ENCODE data around the gene CEBPZOS.

The CEBPZOS gene

DNA sequence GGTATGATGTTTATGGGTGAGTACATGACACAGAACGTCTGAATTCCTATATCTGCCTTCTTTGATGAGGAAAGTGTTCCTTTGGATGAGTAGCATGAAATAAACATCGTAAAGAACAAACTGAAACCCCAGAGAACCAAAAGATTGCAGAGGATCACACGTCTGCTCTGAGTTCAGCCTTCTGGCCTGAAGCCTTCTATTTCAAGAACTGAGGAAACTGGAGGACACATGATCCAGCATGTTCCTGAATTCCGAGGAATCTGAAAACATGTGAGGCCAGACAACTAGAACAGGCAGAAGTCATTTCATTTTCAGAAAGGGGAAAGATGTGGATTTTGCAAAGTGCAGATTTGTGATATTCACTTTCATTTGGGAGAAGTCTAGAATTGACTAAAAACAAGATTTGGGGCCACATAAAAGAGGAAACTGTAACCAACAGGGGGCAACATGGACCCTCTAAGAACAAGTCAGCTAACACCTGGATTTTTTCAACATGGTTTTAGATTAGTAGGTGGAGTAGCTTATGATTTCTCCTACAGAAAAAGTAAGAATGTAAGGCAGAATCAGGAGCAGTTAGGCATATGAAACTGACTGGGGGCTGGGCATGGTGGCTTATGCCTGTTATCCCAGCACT lies 16.2 kb upstream of the CEBPZOS start:
- TF ChIP-seq, protein P1, sequence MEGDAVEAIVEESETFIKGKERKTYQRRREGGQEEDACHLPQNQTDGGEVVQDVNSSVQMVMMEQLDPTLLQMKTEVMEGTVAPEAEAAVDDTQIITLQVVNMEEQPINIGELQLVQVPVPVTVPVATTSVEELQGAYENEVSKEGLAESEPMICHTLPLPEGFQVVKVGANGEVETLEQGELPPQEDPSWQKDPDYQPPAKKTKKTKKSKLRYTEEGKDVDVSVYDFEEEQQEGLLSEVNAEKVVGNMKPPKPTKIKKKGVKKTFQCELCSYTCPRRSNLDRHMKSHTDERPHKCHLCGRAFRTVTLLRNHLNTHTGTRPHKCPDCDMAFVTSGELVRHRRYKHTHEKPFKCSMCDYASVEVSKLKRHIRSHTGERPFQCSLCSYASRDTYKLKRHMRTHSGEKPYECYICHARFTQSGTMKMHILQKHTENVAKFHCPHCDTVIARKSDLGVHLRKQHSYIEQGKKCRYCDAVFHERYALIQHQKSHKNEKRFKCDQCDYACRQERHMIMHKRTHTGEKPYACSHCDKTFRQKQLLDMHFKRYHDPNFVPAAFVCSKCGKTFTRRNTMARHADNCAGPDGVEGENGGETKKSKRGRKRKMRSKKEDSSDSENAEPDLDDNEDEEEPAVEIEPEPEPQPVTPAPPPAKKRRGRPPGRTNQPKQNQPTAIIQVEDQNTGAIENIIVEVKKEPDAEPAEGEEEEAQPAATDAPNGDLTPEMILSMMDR (IDR thresholded peaks at IDR 0.05; ENCODE audit: low read depth, low read length) = no peak; the same call in 1 of the 2 replicates
- no peak for DNase-seq (ENCODE audit: extremely low read depth, low read depth)

DNA sequence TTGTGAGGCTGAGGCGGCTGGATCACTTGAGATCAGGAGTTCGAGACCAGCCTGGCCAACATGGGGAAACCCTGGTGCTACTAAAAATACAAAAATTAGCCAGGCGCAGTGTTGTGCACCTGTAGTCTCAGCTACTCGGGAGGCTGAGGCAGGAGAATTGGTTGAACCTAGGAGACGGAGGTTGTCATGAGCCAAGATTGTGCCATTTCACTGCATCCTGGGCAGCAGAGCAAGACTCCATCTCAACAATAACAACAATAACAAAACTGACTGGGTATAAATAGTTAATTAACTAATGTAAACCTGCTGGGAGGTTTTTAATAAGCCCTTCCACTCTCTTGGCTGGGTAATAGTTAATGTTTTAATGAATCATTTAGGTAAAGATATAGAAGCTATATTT lies 15.7 kb upstream of the CEBPZOS start:
- TF ChIP-seq, protein P1 (IDR thresholded peaks at IDR 0.05; ENCODE audit: low read depth, low read length) = no peak
- no peak for DNase-seq (ENCODE audit: extremely low read depth, low read depth)

DNA sequence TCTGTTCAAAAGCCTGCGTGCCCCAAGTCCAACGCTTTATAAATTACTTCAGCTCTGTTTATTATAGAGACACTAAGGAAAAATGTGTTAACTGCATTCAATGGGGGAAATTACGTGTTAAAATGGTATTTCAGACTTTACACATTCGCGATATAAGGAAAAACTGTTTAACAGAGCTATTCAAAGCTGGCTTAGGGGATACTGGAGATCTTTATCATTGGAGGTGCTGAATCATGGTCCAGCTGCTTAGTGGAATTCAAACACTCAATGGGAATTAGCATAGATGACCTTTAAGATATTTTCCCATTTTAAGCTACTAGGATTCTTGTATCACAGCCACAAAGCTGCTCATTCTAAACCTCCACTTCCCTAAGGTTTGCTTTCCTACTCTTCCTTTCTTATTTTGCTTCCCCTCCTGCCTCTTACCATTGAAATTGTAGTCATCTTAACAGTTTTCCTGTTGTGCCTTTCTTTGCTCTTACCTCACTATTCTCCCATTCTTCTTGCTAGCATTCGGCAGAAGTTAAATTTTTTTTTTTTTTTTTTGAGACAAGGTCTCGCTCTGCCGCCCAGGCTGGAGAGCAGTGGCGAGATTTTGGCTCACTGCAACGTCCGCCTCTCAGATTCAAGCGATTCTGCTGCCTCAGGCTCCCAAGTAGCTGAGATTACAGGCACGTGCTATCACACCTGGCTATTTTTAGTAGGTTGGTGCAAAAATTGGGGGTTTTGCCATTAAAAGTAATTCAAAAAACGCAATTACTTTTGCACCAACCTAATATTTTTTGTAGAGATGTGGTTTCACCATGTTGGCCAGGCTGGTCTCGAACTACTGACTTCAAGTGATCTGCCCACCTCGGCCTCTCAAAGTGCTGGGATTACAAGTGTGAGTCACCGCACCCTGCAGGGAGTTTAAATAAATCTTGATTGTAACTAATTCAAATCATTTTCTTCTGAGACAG lies 14.3 kb upstream of the CEBPZOS start:
- no peak for DNase-seq (ENCODE audit: extremely low read depth, low read depth)
- TF ChIP-seq, protein P1 (IDR thresholded peaks at IDR 0.05; ENCODE audit: low read depth, low read length) = no peak

DNA sequence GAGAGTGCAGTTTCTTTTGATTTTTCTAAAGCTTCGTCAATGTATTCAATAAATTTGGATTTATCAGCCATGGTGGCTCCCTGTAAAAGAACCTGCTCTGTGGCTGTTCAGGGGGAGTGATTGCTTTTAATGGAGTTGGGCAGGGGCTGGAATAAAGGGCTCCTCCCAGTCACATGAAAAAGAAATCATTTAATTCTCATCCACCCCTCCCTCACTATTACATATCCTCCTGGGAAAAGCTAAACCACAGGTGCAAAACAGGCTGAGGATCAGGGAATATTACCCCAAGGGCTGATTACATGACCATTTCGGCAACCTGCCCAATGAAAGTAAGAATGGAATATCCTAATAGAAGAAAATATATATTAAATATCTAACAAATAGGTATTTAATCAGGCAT lies 7.7 kb upstream of the CEBPZOS start, which contains the start of gene SULT6B1:
Gene SULT6B1, minus strand, starts transcription at position 101 of the 400 bp plus-strand sequence. Its CDS starts 30 bp downstream, at position 71.
- DNase-seq (ENCODE audit: extremely low read depth, low read depth) = no peak
- TF ChIP-seq, protein P1 (IDR thresholded peaks at IDR 0.05; ENCODE audit: low read depth, low read length) = no peak

DNA sequence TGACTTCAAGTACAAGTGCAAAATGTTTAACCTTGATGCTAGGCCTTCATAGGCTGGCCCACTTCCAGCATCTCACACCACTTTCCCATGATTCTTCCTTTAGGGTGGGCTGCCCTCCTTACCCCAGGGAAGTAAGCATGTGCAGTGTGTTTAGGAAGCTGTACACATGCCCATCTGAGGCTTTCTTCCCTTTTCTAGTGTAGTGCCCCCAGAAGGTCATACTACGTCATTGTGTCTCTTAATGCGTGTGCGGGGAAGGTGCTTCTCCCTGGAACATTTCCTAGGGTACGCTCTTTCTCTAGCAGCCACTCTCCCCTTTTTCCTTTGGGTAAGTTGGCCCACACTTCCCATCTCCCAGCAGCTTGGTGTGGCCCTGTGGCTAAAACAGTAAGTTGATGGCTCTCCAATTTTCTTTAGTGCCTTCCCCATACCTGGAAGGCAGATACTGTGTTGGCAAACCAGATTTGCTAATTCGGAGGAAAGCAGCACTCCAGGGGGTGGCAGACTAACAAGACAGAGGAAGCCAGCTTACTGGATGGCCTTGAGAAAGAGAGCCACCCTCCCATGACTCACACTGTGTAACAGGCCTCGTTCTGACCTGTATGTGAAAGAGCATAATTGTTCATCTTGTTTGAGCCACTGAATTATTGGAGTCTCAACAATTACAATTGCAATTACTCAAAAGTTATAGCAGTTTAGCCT lies 6.7 kb upstream of the CEBPZOS start:
- TF ChIP-seq, protein P1 (IDR thresholded peaks at IDR 0.05; ENCODE audit: low read depth, low read length) = no peak
- DNase-seq (ENCODE audit: extremely low read depth, low read depth) = peak; percentile 53

DNA sequence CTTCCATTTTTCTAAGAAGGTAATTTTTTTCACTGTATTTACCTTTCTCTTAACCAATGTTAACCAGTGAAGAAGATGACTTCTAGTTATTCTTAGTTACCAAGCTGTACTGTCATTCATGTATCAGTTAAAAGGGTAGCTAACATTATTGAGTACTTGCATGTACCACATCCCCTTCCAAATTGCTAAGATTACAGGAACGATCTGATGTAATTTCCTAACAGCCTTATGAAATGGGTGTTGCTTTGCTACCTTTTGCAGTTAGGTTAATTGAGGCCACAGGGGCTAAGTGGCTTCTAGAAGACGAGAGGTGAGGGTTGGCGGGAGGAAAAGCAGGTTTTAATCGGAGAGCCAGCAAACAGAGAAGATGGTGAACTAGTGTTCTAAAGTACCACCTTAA lies 6.0 kb upstream of the CEBPZOS start:
- DNase-seq (ENCODE audit: extremely low read depth, low read depth) = no peak
- TF ChIP-seq, protein P1 (IDR thresholded peaks at IDR 0.05; ENCODE audit: low read depth, low read length) = no peak

Measured in AG09319 (cell line).